Kidney (tissue), 14 donors: ENCODE data around the gene TRIML2. TPM values are rescaled to one million over a fixed set of nuclear protein-coding genes. Genes with fewer than 3 reads are reported as not detected.

ENCODE experiments used
- DNase-seq, 5 donors: peaks; one replicate each; pipeline ENCODE4 v3.0.0-alpha.2; 2013 to 2020
- FAIRE-seq: peaks from 2 replicates; lab custom pipeline; 2012; peaks lifted over from hg19 to GRCh38; lab: Jason Lieb, UNC
- H3K27ac ChIP-seq, 2 donors: one replicate each; pipeline ENCODE4 v1.7.0; 2013; ENCODE audit warnings: low read depth in 2 of 2, low read length in 2 of 2, inconsistent platforms in 1 of 2
- H3K27me3 ChIP-seq: one replicate; pipeline ENCODE4 v1.7.1; 2013; ENCODE audit warnings: low read length, inconsistent platforms; ENCODE audit not compliant: control insufficient read depth, insufficient read depth
- H3K36me3 ChIP-seq, 3 donors: one replicate each; pipeline versions ENCODE4 v1.7.0 to v1.7.1; 2013; ENCODE audit warnings: low read length in 3 of 3, control low read depth in 1 of 3, inconsistent platforms in 1 of 3; ENCODE audit not compliant: insufficient read depth in 3 of 3, control insufficient read depth in 2 of 3
- H3K4me1 ChIP-seq, 3 donors: one replicate each; pipeline versions ENCODE4 v1.7.0 to v1.7.1; 2013; ENCODE audit warnings: low read length in 3 of 3, inconsistent platforms in 1 of 3, low read depth in 1 of 3; ENCODE audit not compliant: control insufficient read depth in 2 of 3, insufficient read depth in 2 of 3
- H3K4me3 ChIP-seq, 3 donors: one replicate each; pipeline versions ENCODE4 v1.7.0 to v1.8.1; 2013; ENCODE audit warnings: low read length in 3 of 3, control low read depth in 1 of 3, inconsistent platforms in 1 of 3
- H3K9ac ChIP-seq, 3 donors: one replicate each; pipeline versions ENCODE4 v1.7.0 to v1.7.1; 2013; ENCODE audit warnings: low read length in 3 of 3, control low read depth in 1 of 3, inconsistent platforms in 1 of 3
- H3K9me3 ChIP-seq, 3 donors: one replicate each; pipeline versions ENCODE4 v1.7.0 to v1.7.1; 2013; ENCODE audit warnings: low read length in 3 of 3, control low read depth in 1 of 3, inconsistent platforms in 1 of 3; ENCODE audit not compliant: control insufficient read depth in 2 of 3, insufficient read depth in 1 of 3
- CTCF ChIP-seq: IDR thresholded peaks from 3 replicates; pipeline ENCODE4 v1.5.1; 2012; ENCODE audit warnings: mild to moderate bottlenecking, moderate library complexity, borderline replicate concordance; ENCODE audit not compliant: insufficient read depth; ENCODE audit errors: extremely low read depth
- intact Hi-C: fragments of 100-400 bp; cut with DNase I; formaldehyde crosslinking; loops from one replicate; pipeline ENCODE4 v1.11.1; 2022
- polyA plus RNA-seq: library from polyadenylated mRNA; stranded (reverse); fragments of 350-450 nt; fragmentation: Illumina TruSeq; extraction: RNeasy Lipid Tissue Mini Kit (QIAGEN cat#74804); gene quantifications from one replicate; pipeline ENCODE4 v1.2.3, GENCODE V29; 2014; ENCODE audit warnings: low read depth, low replicate concordance; ENCODE audit not compliant: insufficient read depth
- total RNA-seq: library from RNA; stranded (reverse); fragmentation: NEBNext Ultra II Directional; extraction: Animal tissue kit (Norgen Biotek cat#: 25700); gene quantifications from one replicate; pipeline ENCODE4 v1.2.1, GENCODE V29; 2021
- donor health status: control.
- donor health status: control.
- donor health status: control.
- donor health status: control.
- donor health status: control.
- donor health status: DM: yes; HTN: yes; CAD: no.
- donor health status: Normal renal cell carcinoma (clear cell type).

Gene TRIML2
- total and polyA plus RNA-seq, 2 donors from 2014 or later: not detected

GRCh38 chr4:188110741-188111471, 1.5 kb upstream of the TRIML2 start:
- no peaks in the 10 kb centered on the region for H3K27me3 ChIP-seq
- FAIRE-seq: no peak
- H3K4me3 ChIP-seq: no peak overlapping the region
- intact Hi-C loops: no loop called here
- no peak overlapping the region for H3K27ac ChIP-seq
- no peak for TF ChIP-seq CTCF
- no peaks in the 10 kb centered on the region for H3K9me3 ChIP-seq
- H3K4me1 ChIP-seq: no peaks in the 10 kb centered on the region
- no peak overlapping the region for H3K9ac ChIP-seq
- no peak for DNase-seq
- H3K36me3 ChIP-seq: no peaks in the 10 kb centered on the region

GRCh38 chr4:188110036-188110435, 633 bp upstream of the TRIML2 start:
- intact Hi-C loops: no loop called here
- DNase-seq (peak in 1 of 5 donors; percentile 9), FAIRE-seq (no peak)
- Histone ChIP-seq H3K4me1 (no peaks in the 10 kb centered on the region), H3K36me3 (no peaks in the 10 kb centered on the region), H3K4me3 (no peak overlapping the region), H3K9me3 (no peaks in the 10 kb centered on the region), H3K27me3 (no peaks in the 10 kb centered on the region), H3K9ac (no peak overlapping the region), H3K27ac (no peak overlapping the region)
- no peak for TF ChIP-seq CTCF

- H3K9ac ChIP-seq: no peak overlapping the region
- FAIRE-seq: no peak
- intact Hi-C loops: no loop called here
These were observed 1.2 kb downstream of the TRIML2 start for GRCh38 chr4:188107931-188108843.

More at GRCh38 chr4:188107931-188108843, 1.2 kb downstream of the TRIML2 start:
- no peak for DNase-seq
- H3K27ac ChIP-seq: no peak overlapping the region
- TF ChIP-seq CTCF: no peak
- H3K27me3 ChIP-seq: no peaks in the 10 kb centered on the region
- H3K9me3 ChIP-seq: no peaks in the 10 kb centered on the region
- no peak overlapping the region for H3K4me3 ChIP-seq
- no peaks in the 10 kb centered on the region for H3K4me1 ChIP-seq
- no peaks in the 10 kb centered on the region for H3K36me3 ChIP-seq
